RWPE2 (cell line): ENCODE measurements around the gene SLC5A10.

Source experiments
- ATAC-seq: fragments of 200-7000 bp; cut with Tn5 transposase; 3 replicates; pipeline ENCODE4 v1.9.1; 2021; ENCODE audit warnings: low read depth
- DNase-seq: peaks from one replicate; pipeline ENCODE4 v3.0.0-alpha.2; 2020; ENCODE audit warnings: low spot score
- H3K27ac ChIP-seq: fragments of 450-650 bp; 2 replicates; pipeline ENCODE4 v1.5.1; 2017; ENCODE audit warnings: mild to moderate bottlenecking; ENCODE audit not compliant: poor library complexity, severe bottlenecking
- H3K27me3 ChIP-seq: fragments of 250-450 bp; sonication (Bioruptor Pico); 2 replicates; pipeline ENCODE4 v1.5.1; 2021; ENCODE audit warnings: mild to moderate bottlenecking, moderate library complexity; ENCODE audit not compliant: insufficient read depth, poor library complexity, severe bottlenecking
- H3K36me3 ChIP-seq: fragments of 250-450 bp; sonication (Bioruptor Pico); 2 replicates; pipeline ENCODE4 v1.5.1; 2020; ENCODE audit warnings: low read depth, mild to moderate bottlenecking, moderate library complexity
- H3K4me1 ChIP-seq: fragments of 250-450 bp; sonication (Bioruptor Pico); 2 replicates; pipeline ENCODE4 v1.5.1; 2021; ENCODE audit warnings: mild to moderate bottlenecking, moderate library complexity; ENCODE audit not compliant: insufficient read depth, poor library complexity, severe bottlenecking
- H3K4me3 ChIP-seq: fragments of 250-450 bp; sonication (Bioruptor Pico); 2 replicates; pipeline ENCODE4 v1.5.1; 2021; ENCODE audit warnings: mild to moderate bottlenecking, moderate library complexity; ENCODE audit not compliant: severe bottlenecking
- H3K9me3 ChIP-seq: fragments of 250-450 bp; sonication (Bioruptor Pico); 2 replicates; pipeline ENCODE4 v1.5.1; 2021; ENCODE audit warnings: mild to moderate bottlenecking, moderate library complexity; ENCODE audit not compliant: severe bottlenecking
- CTCF ChIP-seq: fragments of 450-650 bp; IDR thresholded peaks from one replicate; pipeline ENCODE4 v1.5.1; 2017; ENCODE audit warnings: mild to moderate bottlenecking, moderate library complexity; ENCODE audit not compliant: poor library complexity, severe bottlenecking

Gene SLC5A10

DNA sequence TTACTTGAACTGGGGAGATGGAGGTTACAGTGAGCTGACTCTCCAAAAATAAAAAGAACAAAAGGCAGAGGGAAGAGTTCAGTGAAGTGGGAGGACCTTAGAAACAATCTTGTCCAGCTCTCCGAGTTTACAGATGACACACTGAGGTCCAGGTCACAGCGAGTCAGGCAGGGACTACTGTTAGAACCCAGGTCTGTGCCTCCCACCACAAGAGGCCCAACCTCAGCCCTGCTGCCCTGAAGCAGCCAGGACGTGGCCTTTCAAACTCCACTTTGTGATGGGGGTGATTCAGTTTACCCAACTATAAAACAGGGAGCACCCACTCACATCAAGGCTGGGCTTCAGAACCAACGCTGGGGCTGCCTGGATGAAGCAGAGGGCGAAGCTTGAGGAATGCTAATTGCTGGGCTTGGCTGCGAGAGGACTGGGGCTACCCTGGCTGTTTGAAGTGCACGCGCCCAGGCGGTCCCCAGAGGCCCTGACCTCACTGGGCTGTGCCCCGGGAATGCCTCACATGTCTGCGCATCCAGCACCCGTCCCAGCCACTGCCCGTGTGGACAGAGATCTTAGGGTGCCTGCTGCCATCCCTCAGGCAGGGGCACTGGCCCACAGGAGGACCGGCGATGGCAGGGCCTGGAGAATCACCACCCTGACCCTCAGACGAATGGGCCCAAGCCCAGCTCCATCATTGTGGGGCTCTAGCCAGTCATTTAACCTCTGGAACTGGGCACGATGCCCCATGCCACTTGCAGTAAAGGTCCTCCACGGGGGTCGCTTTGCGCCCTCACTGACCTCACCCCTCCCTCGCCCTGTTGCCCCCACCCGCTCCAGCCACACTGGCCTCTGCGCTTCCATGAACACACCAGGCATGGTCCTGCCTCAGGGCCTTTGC is 11.4 kb downstream of the SLC5A10 start:
- no peak for TF ChIP-seq CTCF
- Histone ChIP-seq H3K27me3 (no peaks in the 10 kb centered on the region), H3K4me3 (no peak overlapping the region), H3K36me3 (no peaks in the 10 kb centered on the region), H3K9me3 (no peaks in the 10 kb centered on the region), H3K4me1 (peaks cover 12% of the 10 kb centered on the region), H3K27ac (no peak overlapping the region)
- DNase-seq (peak; percentile 56), ATAC-seq (no peak)

GRCh38 chr17:18964018-18964351 is 12.0 kb downstream of the SLC5A10 start:
- H3K27me3 ChIP-seq: no peaks in the 10 kb centered on the region
- peaks cover 18% of the 10 kb centered on the region for H3K4me1 ChIP-seq
- no peak overlapping the region for H3K27ac ChIP-seq
- ATAC-seq (no peak), DNase-seq (no peak)
- no peaks in the 10 kb centered on the region for H3K36me3 ChIP-seq
- H3K4me3 ChIP-seq: no peak overlapping the region
- no peak for TF ChIP-seq CTCF
- H3K9me3 ChIP-seq: no peaks in the 10 kb centered on the region

DNA sequence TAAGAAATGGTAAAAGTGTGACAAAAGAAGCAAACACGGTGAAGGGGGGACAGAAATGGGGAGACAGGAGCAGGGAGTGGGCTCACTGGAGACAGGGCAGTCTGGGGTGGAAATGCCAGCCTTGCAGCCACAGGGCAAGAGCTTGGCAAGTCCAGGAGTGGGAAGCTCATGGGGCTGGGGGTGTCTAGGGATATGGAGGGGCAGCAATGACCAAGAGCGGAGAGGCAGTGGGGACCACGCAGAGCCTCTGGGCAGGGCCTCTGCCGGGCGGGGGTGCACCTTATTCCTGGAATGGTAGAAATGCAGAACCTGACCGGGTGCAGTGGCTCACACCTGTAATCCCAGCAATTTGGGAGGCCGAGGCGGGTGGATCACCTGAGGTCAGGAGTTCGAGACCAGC is 12.6 kb downstream of the SLC5A10 start:
- no peaks in the 10 kb centered on the region for H3K9me3 ChIP-seq
- no peak for TF ChIP-seq CTCF
- H3K27ac ChIP-seq: no peak overlapping the region
- no peaks in the 10 kb centered on the region for H3K27me3 ChIP-seq
- DNase-seq: peak; percentile 42
- no peak for ATAC-seq
- peaks cover 23% of the 10 kb centered on the region for H3K4me1 ChIP-seq
- peaks cover 4% of the 10 kb centered on the region for H3K36me3 ChIP-seq
- H3K4me3 ChIP-seq: no peak overlapping the region

- DNase-seq (no peak), ATAC-seq (no peak)
- H3K27ac ChIP-seq: no peak overlapping the region
- no peaks in the 10 kb centered on the region for H3K9me3 ChIP-seq
- TF ChIP-seq CTCF: no peak
- H3K27me3 ChIP-seq: no peaks in the 10 kb centered on the region
- H3K4me3 ChIP-seq: no peak overlapping the region
- peaks cover 13% of the 10 kb centered on the region for H3K36me3 ChIP-seq
- peaks cover 29% of the 10 kb centered on the region for H3K4me1 ChIP-seq
Measured at GRCh38 chr17:18965530-18966236, 13.7 kb downstream of the SLC5A10 start.
